IMR-90 (cell line): ENCODE data around the gene CASK. TPM values are rescaled to one million over a fixed set of nuclear protein-coding genes. Genes with fewer than 3 reads are reported as not detected.

Experiments used
- ATAC-seq: fragments of 200-7000 bp; cut with Tn5 transposase; 2 replicates; pipeline ENCODE4 v1.9.1; 2020; ENCODE audit warnings: low read depth, mild to moderate bottlenecking, moderate library complexity
- BruUV-seq: library from RNA; stranded (reverse); fragments of 400-500 nt; replicated peaks from 2 replicates; lab custom pipeline; 2021; lab: Mats Ljungman, UMichigan
- CTCF ChIA-PET: fragments of 300-600 bp; formaldehyde crosslinking; extraction: SDS; loops from one replicate; lab custom pipeline; 2021; ENCODE audit warnings: antibody characterized with exemption; lab: Yijun Ruan, JAX
- POLR2A ChIA-PET: fragments of 300-600 bp; sonication (Branson Sonifier 250); formaldehyde crosslinking; loops from one replicate; lab custom pipeline; 2022; ENCODE audit warnings: antibody characterized with exemption; ENCODE audit not compliant: unreplicated experiment; lab: Charles Lee
- DNase-seq: peaks from one replicate; pipeline ENCODE4 v3.0.0; 2013
- H2AFZ ChIP-seq: replicated peaks from 2 replicates; pipeline ENCODE3; 2013; ENCODE audit warnings: low read length, mild to moderate bottlenecking; ENCODE audit not compliant: poor library complexity
- H2AK5ac ChIP-seq: 2 replicates; pipeline ENCODE4 v1.6.1; 2013; ENCODE audit warnings: low read depth, low read length, inconsistent platforms
- H2AK9ac ChIP-seq: replicated peaks from 2 replicates; pipeline ENCODE3; 2013; ENCODE audit warnings: mild to moderate bottlenecking, low read depth, low read length, moderate library complexity; ENCODE audit not compliant: poor library complexity
- H2BK120ac ChIP-seq: 2 replicates; pipeline ENCODE4 v1.6.1; 2013; ENCODE audit warnings: low read depth, low read length, inconsistent platforms
- H2BK15ac ChIP-seq: 3 replicates; pipeline ENCODE4 v1.6.1; 2013; ENCODE audit warnings: low read depth, low read length, inconsistent platforms
- H2BK20ac ChIP-seq: 2 replicates; pipeline ENCODE4 v1.6.1; 2013; ENCODE audit warnings: low read depth, mild to moderate bottlenecking, inconsistent platforms, low read length, moderate library complexity
- H2BK5ac ChIP-seq: 2 replicates; pipeline ENCODE4 v1.6.1; 2013; ENCODE audit warnings: mild to moderate bottlenecking, low read depth, low read length, inconsistent platforms; ENCODE audit not compliant: poor library complexity, severe bottlenecking
- H3K14ac ChIP-seq: replicated peaks from 2 replicates; pipeline ENCODE4 v1.6.1; 2013; ENCODE audit warnings: low read depth, low read length, inconsistent platforms
- H3K18ac ChIP-seq: 2 replicates; pipeline ENCODE4 v1.6.1; 2013; ENCODE audit warnings: low read depth, low read length, control low read depth
- H3K23ac ChIP-seq: 2 replicates; pipeline ENCODE4 v1.6.1; 2013; ENCODE audit warnings: low read depth, low read length, inconsistent platforms
- H3K27ac ChIP-seq: 2 replicates; pipeline ENCODE4 v1.5.1; 2013; ENCODE audit warnings: mild to moderate bottlenecking, control low read depth, low read length; ENCODE audit not compliant: insufficient read depth
- H3K27me3 ChIP-seq: 2 replicates; pipeline ENCODE4 v1.6.1; 2013; ENCODE audit warnings: low read length; ENCODE audit not compliant: control insufficient read depth, insufficient read depth
- H3K36me3 ChIP-seq: 2 replicates; pipeline ENCODE4 v1.6.1; 2013; ENCODE audit warnings: low read length, mixed read lengths; ENCODE audit not compliant: control insufficient read depth, insufficient read depth
- H3K4ac ChIP-seq: 2 replicates; pipeline ENCODE4 v1.6.1; 2013; ENCODE audit warnings: low read depth, low read length, inconsistent platforms
- H3K4me1 ChIP-seq: 2 replicates; pipeline ENCODE4 v1.6.1; 2013; ENCODE audit warnings: low read length, mixed read lengths; ENCODE audit not compliant: control insufficient read depth, insufficient read depth
- H3K4me2 ChIP-seq: 2 replicates; pipeline ENCODE4 v1.6.1; 2013; ENCODE audit warnings: low read depth, mild to moderate bottlenecking, control low read depth, low read length, moderate library complexity
- H3K4me3 ChIP-seq: 2 replicates; pipeline ENCODE4 v1.5.1; 2013; ENCODE audit warnings: low read depth, mild to moderate bottlenecking, control low read depth, low read length, moderate library complexity; ENCODE audit not compliant: insufficient read depth
- H3K56ac ChIP-seq: 2 replicates; pipeline ENCODE4 v1.6.1; 2013; ENCODE audit warnings: low read length, inconsistent platforms; ENCODE audit not compliant: insufficient read depth; ENCODE audit errors: extremely low read depth
- H3K79me1 ChIP-seq, 2 experiments: 2 replicates each; pipeline ENCODE4 v1.6.1; 2013; ENCODE audit warnings: low read length in 2 of 2, inconsistent platforms in 1 of 2, low read depth in 1 of 2
- H3K9ac ChIP-seq: 2 replicates; pipeline ENCODE4 v1.6.1; 2013; ENCODE audit warnings: low read depth, low read length, control low read depth
- H3K9me1 ChIP-seq: 2 replicates; pipeline ENCODE4 v1.6.1; 2013; ENCODE audit warnings: low read length, inconsistent platforms; ENCODE audit not compliant: insufficient read depth
- H3K9me3 ChIP-seq: 2 replicates; pipeline ENCODE4 v1.6.1; 2013; ENCODE audit warnings: low read length; ENCODE audit not compliant: control insufficient read depth, insufficient read depth
- H4K20me1 ChIP-seq: 2 replicates; pipeline ENCODE4 v1.6.1; 2013; ENCODE audit warnings: low read length, inconsistent platforms; ENCODE audit not compliant: insufficient read depth
- H4K5ac ChIP-seq: 2 replicates; pipeline ENCODE4 v1.6.1; 2013; ENCODE audit warnings: mild to moderate bottlenecking, low read depth, low read length, control low read depth
- H4K8ac ChIP-seq, 2 experiments: 2 replicates each; pipeline ENCODE4 v1.6.1; 2013; ENCODE audit warnings: low read depth in 2 of 2, low read length in 2 of 2, control low read depth in 1 of 2, inconsistent platforms in 1 of 2
- H4K91ac ChIP-seq: 2 replicates; pipeline ENCODE4 v1.6.1; 2013; ENCODE audit warnings: low read depth, low read length, inconsistent platforms; ENCODE audit not compliant: insufficient read depth
- ELK1 ChIP-seq: fragments of 150-350 bp; IDR thresholded peaks from 2 replicates; pipeline ENCODE4 v1.6.1; 2016; ENCODE audit warnings: low read depth, mild to moderate bottlenecking, low read length, moderate library complexity, borderline replicate concordance
- MAFK ChIP-seq: IDR thresholded peaks from 2 replicates; pipeline ENCODE4 v1.6.1; 2012; ENCODE audit warnings: low read depth, low read length, improper control_type of control experiment
- MAZ ChIP-seq: IDR thresholded peaks from 2 replicates; pipeline ENCODE4 v1.6.1; 2012; ENCODE audit warnings: low read depth, mild to moderate bottlenecking, low read length, improper control_type of control experiment, moderate library complexity, borderline replicate concordance
- NFE2L2 ChIP-seq: fragments of 150-350 bp; IDR thresholded peaks from 2 replicates; pipeline ENCODE4 v1.6.1; 2016; ENCODE audit warnings: low read depth, mild to moderate bottlenecking, low read length
- WGBS, 2 experiments: methylation state at CpG; one replicate each; pipeline versions ENCODE4 v1.1.5 to v1.1.7; 2013; ENCODE audit warnings: missing lambda C conversion rate in 2 of 2; ENCODE audit not compliant: insufficient read length in 1 of 2; ENCODE audit errors: extremely low coverage in 2 of 2; 5-methylcytosine and 5-hydroxymethylcytosine counted together
- dilution Hi-C: fragments of 300-500 bp; cut with HindIII; formaldehyde crosslinking; loops from one replicate; pipeline ENCODE4 v1.14.3; 2018; ENCODE audit warnings: low sequenced_read_pairs; ENCODE audit not compliant: unreplicated experiment
- in situ Hi-C: fragments of 300-500 bp; cut with MboI; formaldehyde crosslinking; loops from 3 replicates; pipeline ENCODE4 v1.14.3; 2019; ENCODE audit warnings: low sequenced_read_pairs, inconsistent platforms, mixed read lengths
- intact Hi-C: fragments of 100-400 bp; cut with micrococcal nuclease; formaldehyde crosslinking; loops from 2 replicates; pipeline ENCODE4 v1.10.0; 2022
- polyA plus RNA-seq, 3 experiments: library from polyadenylated mRNA; depleted of rRNA; stranded (reverse); fragments of >200 nt; gene quantifications; 2 replicates each; pipeline ENCODE4 v1.2.3, GENCODE V29; 2012; ENCODE audit warnings: low replicate concordance in 1 of 3
- total RNA-seq: library from RNA; depleted of rRNA; stranded (reverse); fragments of >200 nt; gene quantifications from 2 replicates; pipeline ENCODE4 v1.2.3, GENCODE V29; 2012

CASK gene
- total and polyA plus RNA-seq, 2 of the 4 experiments (the other 2 are of a cell fraction), result 9.4 to 17.7 TPM

- intact Hi-C loops (no loop called here), dilution Hi-C loops (no loop called here), in situ Hi-C loops (no loop called here)
- H3K27ac ChIP-seq, result no peak overlapping the region
- no peak overlapping the region for H3K9ac ChIP-seq
- H3K14ac ChIP-seq, result no peak overlapping the region
- H3K36me3 ChIP-seq, result no peaks in the 10 kb centered on the region
- no CpG with 5 or more reads among the region's 1 CpG for WGBS, 2 experiments
- no peak overlapping the region for H3K23ac ChIP-seq
- H3K4me1 ChIP-seq, result no peaks in the 10 kb centered on the region
- H3K79me1 ChIP-seq, result no peaks in the 10 kb centered on the region
- H3K4me3 ChIP-seq, result no peak overlapping the region
- H3K4me2 ChIP-seq, result no peak overlapping the region
- no peak overlapping the region for H2AFZ ChIP-seq
- no peak overlapping the region for H2AK9ac ChIP-seq
- ATAC-seq (no peak), DNase-seq (no peak)
- no peak overlapping the region for H4K5ac ChIP-seq
- H2BK15ac ChIP-seq, result no peak overlapping the region
- no peak overlapping the region for H4K91ac ChIP-seq
- peaks cover 3% of the 10 kb centered on the region; the same call in 1 of the 2 replicates for H3K27me3 ChIP-seq
- H3K9me3 ChIP-seq, result 0 out of 2 replicates have a peak, but pooled peaks cover 3% of the 10 kb centered on the region
- ChIA-PET CTCF (interaction anchor here (0.7 kb wide), 1 partner anchor 148 kb away, joined by 3 read pairs; no protein-coding TSS in a partner anchor), POLR2A (no interaction called here)
- no peak overlapping the region for H3K18ac ChIP-seq
- no peak overlapping the region for H2BK20ac ChIP-seq
- no peak overlapping the region for H4K8ac ChIP-seq
- no peak overlapping the region for H2BK5ac ChIP-seq
- H3K4ac ChIP-seq, result no peak overlapping the region
- BruUV-seq, result no TSS peak
- H2AK5ac ChIP-seq, result no peak overlapping the region
- TF ChIP-seq NFE2L2 (no peak), MAFK (no peak), ELK1 (no peak), MAZ (no peak)
- no peak overlapping the region for H3K56ac ChIP-seq
- H3K9me1 ChIP-seq, result no peaks in the 10 kb centered on the region
- no peak overlapping the region for H2BK120ac ChIP-seq
- H4K20me1 ChIP-seq, result no peaks in the 10 kb centered on the region
Measured at GRCh38 chrX:41502004-41502403, 421.4 kb downstream of the CASK start.
